Skeletal muscle tissue (tissue), 4 donors: Measurements from ENCODE around the gene C16orf89. TPM values are rescaled to one million over a fixed set of nuclear protein-coding genes. Genes with fewer than 3 reads are reported as not detected.

ENCODE experiments used
- H3K27ac ChIP-seq: one replicate; pipeline ENCODE4 v1.7.0; 2013; ENCODE audit warnings: mild to moderate bottlenecking, low read depth, low read length, inconsistent platforms
- H3K27me3 ChIP-seq, 3 donors: one replicate each; pipeline ENCODE4 v1.7.0; 2013; ENCODE audit warnings: low read length in 3 of 3; ENCODE audit not compliant: control insufficient read depth in 3 of 3, insufficient read depth in 3 of 3
- H3K36me3 ChIP-seq, 3 donors: one replicate each; pipeline ENCODE4 v1.7.0; 2013; ENCODE audit warnings: low read length in 3 of 3; ENCODE audit not compliant: control insufficient read depth in 3 of 3, insufficient read depth in 3 of 3
- H3K4me1 ChIP-seq, 3 donors: one replicate each; pipeline ENCODE4 v1.7.0; 2013; ENCODE audit warnings: low read length in 3 of 3, mild to moderate bottlenecking in 3 of 3; ENCODE audit not compliant: control insufficient read depth in 3 of 3, insufficient read depth in 3 of 3
- H3K4me3 ChIP-seq, 3 donors: one replicate each; pipeline ENCODE4 v1.7.0; 2013; ENCODE audit warnings: low read length in 3 of 3
- H3K9ac ChIP-seq, 3 donors: one replicate each; pipeline ENCODE4 v1.7.0; 2013; ENCODE audit warnings: low read length in 3 of 3, mild to moderate bottlenecking in 3 of 3, moderate library complexity in 2 of 3, low read depth in 1 of 3
- H3K9me3 ChIP-seq, 3 donors: one replicate each; pipeline ENCODE4 v1.7.0; 2013; ENCODE audit warnings: low read length in 3 of 3; ENCODE audit not compliant: control insufficient read depth in 3 of 3
- total RNA-seq: library from RNA; depleted of rRNA; stranded (reverse); fragments of >200 nt; gene quantifications from one replicate; pipeline ENCODE4 v1.2.3, GENCODE V29; 2014
- donor health status: Osteomylitis.

The C16orf89 gene
- total RNA-seq, 1 donor from 2014 or later: 2.1 TPM

GRCh38 chr16:5031601-5032000, 34.2 kb downstream of the C16orf89 start:
- no peak overlapping the region for H3K27ac ChIP-seq
- H3K4me3 ChIP-seq: no peak overlapping the region
- H3K36me3 ChIP-seq: peaks cover 12 to 18% (median 12%) of the 10 kb centered on the region in 3 donors
- no peaks in the 10 kb centered on the region for H3K27me3 ChIP-seq
- H3K4me1 ChIP-seq: peaks cover 13 to 22% (median 13%) of the 10 kb centered on the region in 3 donors
- H3K9me3 ChIP-seq: no peaks in the 10 kb centered on the region
- no peak overlapping the region for H3K9ac ChIP-seq

GRCh38 chr16:5030251-5030870, 35.4 kb downstream of the C16orf89 start:
- H3K4me1 ChIP-seq: peaks cover 13 to 22% (median 13%) of the 10 kb centered on the region in 3 donors
- no peak overlapping the region for H3K9ac ChIP-seq
- H3K27ac ChIP-seq: no peak overlapping the region
- H3K27me3 ChIP-seq: no peaks in the 10 kb centered on the region
- H3K36me3 ChIP-seq: peaks cover 12 to 18% (median 12%) of the 10 kb centered on the region in 3 donors
- H3K4me3 ChIP-seq: no peak overlapping the region
- no peaks in the 10 kb centered on the region for H3K9me3 ChIP-seq

GRCh38 chr16:5028950-5029475, 36.7 kb downstream of the C16orf89 start:
- H3K4me3 ChIP-seq: no peak overlapping the region
- H3K9ac ChIP-seq: no peak overlapping the region
- no peaks in the 10 kb centered on the region for H3K9me3 ChIP-seq
- H3K27me3 ChIP-seq: no peaks in the 10 kb centered on the region
- H3K4me1 ChIP-seq: peaks cover 8 to 25% (median 19%) of the 10 kb centered on the region in 3 donors
- no peak overlapping the region for H3K27ac ChIP-seq
- peaks cover 12 to 18% (median 12%) of the 10 kb centered on the region in 3 donors for H3K36me3 ChIP-seq

GRCh38 chr16:5027575-5028235, 38.1 kb downstream of the C16orf89 start:
- H3K4me1 ChIP-seq: peaks cover 3 to 15% (median 14%) of the 10 kb centered on the region in 3 donors
- H3K36me3 ChIP-seq: peaks cover 12 to 18% (median 12%) of the 10 kb centered on the region in 3 donors
- no peak overlapping the region for H3K27ac ChIP-seq
- peaks cover 0 to under 1% (median 0%) of the 10 kb centered on the region in 3 donors for H3K27me3 ChIP-seq
- no peak overlapping the region for H3K4me3 ChIP-seq
- no peaks in the 10 kb centered on the region for H3K9me3 ChIP-seq
- no peak overlapping the region for H3K9ac ChIP-seq

- Histone ChIP-seq H3K27ac (no peak overlapping the region), H3K9me3 (no peaks in the 10 kb centered on the region), H3K9ac (no peak overlapping the region), H3K4me3 (no peak overlapping the region), H3K4me1 (peaks cover 2 to 18% (median 11%) of the 10 kb centered on the region in 3 donors), H3K27me3 (peaks cover 0 to 6% (median 0%) of the 10 kb centered on the region in 3 donors), H3K36me3 (peaks cover 12 to 18% (median 12%) of the 10 kb centered on the region in 3 donors)
Measured at GRCh38 chr16:5027086-5027485, 38.7 kb downstream of the C16orf89 start.

GRCh38 chr16:5026664-5027063, 39.1 kb downstream of the C16orf89 start:
- Histone ChIP-seq H3K9me3 (no peaks in the 10 kb centered on the region), H3K9ac (no peak overlapping the region), H3K4me3 (no peak overlapping the region), H3K27me3 (peaks cover 0 to 6% (median 0%) of the 10 kb centered on the region in 3 donors), H3K36me3 (peaks cover 9 to 18% (median 12%) of the 10 kb centered on the region in 3 donors), H3K4me1 (peaks cover 2 to 18% (median 11%) of the 10 kb centered on the region in 3 donors), H3K27ac (no peak overlapping the region)

- H3K9ac ChIP-seq: peak overlapping the region in 1 of 3 donors; percentile 54
- no peaks in the 10 kb centered on the region for H3K9me3 ChIP-seq
- H3K27ac ChIP-seq: no peak overlapping the region
Measured at GRCh38 chr16:5025171-5025632, 40.6 kb downstream of the C16orf89 start.

GRCh38 chr16:5024632-5025031, 41.1 kb downstream of the C16orf89 start:
- Histone ChIP-seq H3K27me3 (peaks cover 0 to 6% (median 0%) of the 10 kb centered on the region in 3 donors), H3K4me3 (no peak overlapping the region), H3K36me3 (peaks cover 4 to 12% (median 7%) of the 10 kb centered on the region in 3 donors), H3K9me3 (no peaks in the 10 kb centered on the region), H3K4me1 (peaks cover 2 to 24% (median 11%) of the 10 kb centered on the region in 3 donors), H3K27ac (no peak overlapping the region), H3K9ac (peak overlapping the region in 1 of 3 donors; percentile 54)

More at GRCh38 chr16:5025171-5025632, 40.6 kb downstream of the C16orf89 start:
- H3K27me3 ChIP-seq: peaks cover 0 to 6% (median 0%) of the 10 kb centered on the region in 3 donors
- peaks cover 4 to 16% (median 7%) of the 10 kb centered on the region in 3 donors for H3K36me3 ChIP-seq
- H3K4me3 ChIP-seq: no peak overlapping the region
- H3K4me1 ChIP-seq: peaks cover 2 to 22% (median 11%) of the 10 kb centered on the region in 3 donors

- H3K9ac ChIP-seq: no peak overlapping the region
- H3K4me3 ChIP-seq: no peak overlapping the region
- no peak overlapping the region for H3K27ac ChIP-seq
- H3K27me3 ChIP-seq: peaks cover 0 to 6% (median 0%) of the 10 kb centered on the region in 3 donors
- H3K36me3 ChIP-seq: peaks cover 0 to 2% (median under 1%) of the 10 kb centered on the region in 3 donors
- H3K9me3 ChIP-seq: no peaks in the 10 kb centered on the region
- H3K4me1 ChIP-seq: peaks cover 2 to 24% (median 11%) of the 10 kb centered on the region in 3 donors
Measured at GRCh38 chr16:5022521-5022920, 43.2 kb downstream of the C16orf89 start.
